ENCODE data around the gene MECP2.

DNA sequence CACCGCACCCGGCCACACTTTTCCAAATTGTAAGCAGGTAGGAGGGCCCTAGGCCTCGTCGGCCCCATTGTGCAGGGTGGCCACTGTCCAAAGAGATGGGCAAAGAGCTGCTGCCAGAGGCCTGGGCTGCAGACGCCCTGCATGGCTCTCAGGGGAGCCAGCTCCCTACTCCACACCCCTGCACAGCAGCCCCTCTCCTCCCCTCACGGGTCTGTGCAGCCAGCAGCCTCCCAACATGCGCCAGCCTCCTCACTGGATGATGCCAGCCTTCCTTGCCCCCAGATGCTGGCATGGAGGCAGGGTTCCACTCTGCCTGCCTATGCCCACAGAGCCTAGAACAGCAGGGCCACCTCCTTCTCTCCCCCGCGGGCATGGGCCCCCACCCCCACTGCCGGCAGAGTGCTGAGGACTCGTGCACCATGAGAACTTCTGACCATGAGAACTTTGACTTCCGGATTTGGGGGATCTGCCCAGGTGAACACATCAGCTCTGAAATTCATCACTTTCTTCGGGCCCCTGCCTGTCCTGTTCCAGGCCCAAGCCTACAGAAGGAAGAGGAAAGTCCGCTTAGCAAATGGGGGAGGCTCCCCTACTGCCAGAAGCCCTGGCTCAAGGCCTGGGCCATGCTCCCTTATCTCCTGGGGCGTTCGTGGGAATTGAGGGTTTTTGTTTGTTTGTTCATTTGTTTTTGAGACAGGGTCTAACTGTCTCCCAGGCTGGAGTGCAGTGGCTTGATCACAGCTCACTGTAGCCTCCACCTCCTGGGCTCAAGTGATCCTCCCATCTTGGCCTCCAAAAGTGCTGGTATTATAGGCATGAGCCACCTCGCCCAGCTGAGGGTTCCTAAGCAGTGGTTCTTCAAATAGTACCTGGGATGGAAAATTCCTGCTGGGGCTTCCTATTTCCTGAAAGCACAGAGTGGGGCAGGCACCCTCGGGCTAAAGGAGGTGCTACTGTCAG is 85.9 kb downstream of the MECP2 start:
- TF ChIP-seq, protein P1, sequence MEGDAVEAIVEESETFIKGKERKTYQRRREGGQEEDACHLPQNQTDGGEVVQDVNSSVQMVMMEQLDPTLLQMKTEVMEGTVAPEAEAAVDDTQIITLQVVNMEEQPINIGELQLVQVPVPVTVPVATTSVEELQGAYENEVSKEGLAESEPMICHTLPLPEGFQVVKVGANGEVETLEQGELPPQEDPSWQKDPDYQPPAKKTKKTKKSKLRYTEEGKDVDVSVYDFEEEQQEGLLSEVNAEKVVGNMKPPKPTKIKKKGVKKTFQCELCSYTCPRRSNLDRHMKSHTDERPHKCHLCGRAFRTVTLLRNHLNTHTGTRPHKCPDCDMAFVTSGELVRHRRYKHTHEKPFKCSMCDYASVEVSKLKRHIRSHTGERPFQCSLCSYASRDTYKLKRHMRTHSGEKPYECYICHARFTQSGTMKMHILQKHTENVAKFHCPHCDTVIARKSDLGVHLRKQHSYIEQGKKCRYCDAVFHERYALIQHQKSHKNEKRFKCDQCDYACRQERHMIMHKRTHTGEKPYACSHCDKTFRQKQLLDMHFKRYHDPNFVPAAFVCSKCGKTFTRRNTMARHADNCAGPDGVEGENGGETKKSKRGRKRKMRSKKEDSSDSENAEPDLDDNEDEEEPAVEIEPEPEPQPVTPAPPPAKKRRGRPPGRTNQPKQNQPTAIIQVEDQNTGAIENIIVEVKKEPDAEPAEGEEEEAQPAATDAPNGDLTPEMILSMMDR (conservative IDR thresholded peaks at IDR 0.05; ENCODE audit: low read length) = no peak
- no peak for TF ChIP-seq EZH2phosphoT487 (IDR thresholded peaks at IDR 0.05; ENCODE audit: borderline replicate concordance)
